Measurements from ENCODE around the gene ARFRP1. TPM values are rescaled to one million over a fixed set of nuclear protein-coding genes. Genes with fewer than 3 reads are reported as not detected.

ARFRP1 gene
- total and polyA plus RNA-seq, 2 experiments from 2014 or later, result 16.7 to 24.6 TPM

DNA sequence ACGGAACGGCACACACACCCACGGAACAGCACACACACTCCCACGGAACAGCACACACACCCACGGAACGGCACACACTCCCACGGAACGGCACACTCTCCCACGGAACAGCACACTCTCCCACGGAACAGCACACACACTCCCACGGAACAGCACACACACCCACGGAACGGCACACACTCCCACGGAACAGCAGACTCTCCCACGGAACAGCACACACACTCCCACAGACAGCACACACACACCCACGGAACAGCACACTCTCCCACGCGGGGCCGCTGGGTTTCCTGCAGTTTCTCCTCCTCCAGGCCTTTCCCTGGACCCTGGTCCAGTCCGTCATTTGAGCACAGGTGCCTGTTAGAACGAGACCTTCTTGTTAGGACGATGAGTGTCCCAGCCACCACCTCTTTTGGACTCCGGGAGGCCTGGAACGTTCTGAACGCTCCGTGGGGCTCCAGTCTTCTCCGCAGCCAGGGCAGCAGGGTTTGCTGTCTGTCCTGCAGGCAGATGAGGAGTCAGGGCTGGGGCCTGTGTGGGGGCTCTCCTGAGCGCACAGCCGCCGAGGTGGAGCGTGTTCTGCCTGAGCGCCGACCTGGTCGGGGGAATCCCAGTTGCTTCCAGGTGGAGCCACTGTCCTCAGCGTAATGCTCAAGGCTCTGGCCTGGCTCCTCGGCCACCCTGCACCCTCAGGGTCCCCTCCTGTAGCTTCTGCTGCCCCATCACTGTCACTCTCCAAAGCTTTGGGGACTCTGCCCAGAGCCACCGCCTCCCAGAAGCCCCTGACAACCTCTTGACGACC lies 28.9 kb downstream of the ARFRP1 start:
- no peak overlapping the region for H3K4me3 ChIP-seq
- no peak overlapping the region for H2AFZ ChIP-seq
- H3K9me2 ChIP-seq (ENCODE audit: insufficient read depth), result no peaks in the 10 kb centered on the region
- Mint-ChIP-seq H3K36me3 (ENCODE audit: low read depth) (peaks cover 20% of the 10 kb centered on the region), H3K4me3 (no peak overlapping the region), H3K27ac (no peak overlapping the region), H3K27me3 (ENCODE audit: insufficient read depth, low read depth, poor library complexity) (peaks cover 6% of the 10 kb centered on the region), H3K9me3 (no peaks in the 10 kb centered on the region), H3K4me1 (no peaks in the 10 kb centered on the region)
- no peak overlapping the region for H3K4me2 ChIP-seq
- no peaks in the 10 kb centered on the region for H3K4me1 ChIP-seq (ENCODE audit: insufficient read depth)
- ATAC-seq (no peak), DNase-seq (ENCODE audit: low spot score) (no peak)
- no peaks in the 10 kb centered on the region for H3K36me3 ChIP-seq (ENCODE audit: insufficient read depth)
- TF ChIP-seq ZNF331 (CRISPR knock-in tag; IDR thresholded peaks at IDR 0.05; ENCODE audit: low read depth) (no peak), POLR2AphosphoS5 (IDR thresholded peaks at IDR 0.05; ENCODE audit: low read depth) (no peak)
- no peaks in the 10 kb centered on the region for H3K79me2 ChIP-seq (replicated peaks; ENCODE audit: insufficient read depth)
- no peaks in the 10 kb centered on the region for H3F3A ChIP-seq (replicated peaks; ENCODE audit: low read depth)
- no peaks in the 10 kb centered on the region for H3K27me3 ChIP-seq (ENCODE audit: insufficient read depth)
- H3K27ac ChIP-seq (ENCODE audit: low read depth), result no peak overlapping the region
- H4K20me1 ChIP-seq (replicated peaks; ENCODE audit: insufficient read depth), result no peaks in the 10 kb centered on the region

- Histone ChIP-seq H3K36me3 (ENCODE audit: insufficient read depth) (no peaks in the 10 kb centered on the region), H3K27ac (ENCODE audit: low read depth) (no peak overlapping the region), H3K79me2 (replicated peaks; ENCODE audit: insufficient read depth) (no peaks in the 10 kb centered on the region), H3K4me1 (ENCODE audit: insufficient read depth) (no peaks in the 10 kb centered on the region), H3F3A (replicated peaks; ENCODE audit: low read depth) (no peaks in the 10 kb centered on the region), H3K4me2 (no peak overlapping the region), H2AFZ (no peak overlapping the region), H3K9me2 (ENCODE audit: insufficient read depth) (no peaks in the 10 kb centered on the region), H3K27me3 (ENCODE audit: insufficient read depth) (no peaks in the 10 kb centered on the region), H4K20me1 (replicated peaks; ENCODE audit: insufficient read depth) (no peaks in the 10 kb centered on the region), H3K4me3 (no peak overlapping the region)
- H3K36me3 Mint-ChIP-seq (ENCODE audit: low read depth), result peaks cover 22% of the 10 kb centered on the region
- ATAC-seq (no peak), DNase-seq (ENCODE audit: low spot score) (no peak)
- H3K27ac Mint-ChIP-seq, result no peak overlapping the region
- no peaks in the 10 kb centered on the region for H3K9me3 Mint-ChIP-seq
- no peak overlapping the region for H3K4me3 Mint-ChIP-seq
- H3K27me3 Mint-ChIP-seq (ENCODE audit: insufficient read depth, low read depth, poor library complexity), result peaks cover 7% of the 10 kb centered on the region
- no peaks in the 10 kb centered on the region for H3K4me1 Mint-ChIP-seq
- TF ChIP-seq STAT1 (IDR thresholded peaks at IDR 0.05; ENCODE audit: unreplicated experiment), result no peak
- no peak for TF ChIP-seq JUNB (IDR thresholded peaks at IDR 0.05; ENCODE audit: unreplicated experiment)
- TF ChIP-seq, protein P1, sequence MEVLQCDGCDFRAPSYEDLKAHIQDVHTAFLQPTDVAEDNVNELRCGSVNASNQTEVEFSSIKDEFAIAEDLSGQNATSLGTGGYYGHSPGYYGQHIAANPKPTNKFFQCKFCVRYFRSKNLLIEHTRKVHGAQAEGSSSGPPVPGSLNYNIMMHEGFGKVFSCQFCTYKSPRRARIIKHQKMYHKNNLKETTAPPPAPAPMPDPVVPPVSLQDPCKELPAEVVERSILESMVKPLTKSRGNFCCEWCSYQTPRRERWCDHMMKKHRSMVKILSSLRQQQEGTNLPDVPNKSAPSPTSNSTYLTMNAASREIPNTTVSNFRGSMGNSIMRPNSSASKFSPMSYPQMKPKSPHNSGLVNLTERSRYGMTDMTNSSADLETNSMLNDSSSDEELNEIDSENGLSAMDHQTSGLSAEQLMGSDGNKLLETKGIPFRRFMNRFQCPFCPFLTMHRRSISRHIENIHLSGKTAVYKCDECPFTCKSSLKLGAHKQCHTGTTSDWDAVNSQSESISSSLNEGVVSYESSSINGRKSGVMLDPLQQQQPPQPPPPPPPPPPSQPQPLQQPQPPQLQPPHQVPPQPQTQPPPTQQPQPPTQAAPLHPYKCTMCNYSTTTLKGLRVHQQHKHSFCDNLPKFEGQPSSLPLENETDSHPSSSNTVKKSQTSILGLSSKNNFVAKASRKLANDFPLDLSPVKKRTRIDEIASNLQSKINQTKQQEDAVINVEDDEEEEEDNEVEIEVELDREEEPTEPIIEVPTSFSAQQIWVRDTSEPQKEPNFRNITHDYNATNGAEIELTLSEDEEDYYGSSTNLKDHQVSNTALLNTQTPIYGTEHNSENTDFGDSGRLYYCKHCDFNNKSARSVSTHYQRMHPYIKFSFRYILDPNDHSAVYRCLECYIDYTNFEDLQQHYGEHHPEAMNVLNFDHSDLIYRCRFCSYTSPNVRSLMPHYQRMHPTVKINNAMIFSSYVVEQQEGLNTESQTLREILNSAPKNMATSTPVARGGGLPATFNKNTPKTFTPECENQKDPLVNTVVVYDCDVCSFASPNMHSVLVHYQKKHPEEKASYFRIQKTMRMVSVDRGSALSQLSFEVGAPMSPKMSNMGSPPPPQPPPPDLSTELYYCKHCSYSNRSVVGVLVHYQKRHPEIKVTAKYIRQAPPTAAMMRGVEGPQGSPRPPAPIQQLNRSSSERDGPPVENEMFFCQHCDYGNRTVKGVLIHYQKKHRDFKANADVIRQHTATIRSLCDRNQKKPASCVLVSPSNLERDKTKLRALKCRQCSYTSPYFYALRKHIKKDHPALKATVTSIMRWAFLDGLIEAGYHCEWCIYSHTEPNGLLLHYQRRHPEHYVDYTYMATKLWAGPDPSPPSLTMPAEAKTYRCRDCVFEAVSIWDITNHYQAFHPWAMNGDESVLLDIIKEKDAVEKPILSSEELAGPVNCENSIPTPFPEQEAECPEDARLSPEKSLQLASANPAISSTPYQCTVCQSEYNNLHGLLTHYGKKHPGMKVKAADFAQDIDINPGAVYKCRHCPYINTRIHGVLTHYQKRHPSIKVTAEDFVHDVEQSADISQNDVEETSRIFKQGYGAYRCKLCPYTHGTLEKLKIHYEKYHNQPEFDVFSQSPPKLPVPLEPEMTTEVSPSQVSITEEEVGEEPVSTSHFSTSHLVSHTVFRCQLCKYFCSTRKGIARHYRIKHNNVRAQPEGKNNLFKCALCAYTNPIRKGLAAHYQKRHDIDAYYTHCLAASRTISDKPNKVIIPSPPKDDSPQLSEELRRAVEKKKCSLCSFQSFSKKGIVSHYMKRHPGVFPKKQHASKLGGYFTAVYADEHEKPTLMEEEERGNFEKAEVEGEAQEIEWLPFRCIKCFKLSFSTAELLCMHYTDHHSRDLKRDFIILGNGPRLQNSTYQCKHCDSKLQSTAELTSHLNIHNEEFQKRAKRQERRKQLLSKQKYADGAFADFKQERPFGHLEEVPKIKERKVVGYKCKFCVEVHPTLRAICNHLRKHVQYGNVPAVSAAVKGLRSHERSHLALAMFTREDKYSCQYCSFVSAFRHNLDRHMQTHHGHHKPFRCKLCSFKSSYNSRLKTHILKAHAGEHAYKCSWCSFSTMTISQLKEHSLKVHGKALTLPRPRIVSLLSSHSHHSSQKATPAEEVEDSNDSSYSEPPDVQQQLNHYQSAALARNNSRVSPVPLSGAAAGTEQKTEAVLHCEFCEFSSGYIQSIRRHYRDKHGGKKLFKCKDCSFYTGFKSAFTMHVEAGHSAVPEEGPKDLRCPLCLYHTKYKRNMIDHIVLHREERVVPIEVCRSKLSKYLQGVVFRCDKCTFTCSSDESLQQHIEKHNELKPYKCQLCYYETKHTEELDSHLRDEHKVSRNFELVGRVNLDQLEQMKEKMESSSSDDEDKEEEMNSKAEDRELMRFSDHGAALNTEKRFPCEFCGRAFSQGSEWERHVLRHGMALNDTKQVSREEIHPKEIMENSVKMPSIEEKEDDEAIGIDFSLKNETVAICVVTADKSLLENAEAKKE (CRISPR knock-in tag; IDR thresholded peaks at IDR 0.05), result no peak
- no peak for TF ChIP-seq ZNF331 (CRISPR knock-in tag; IDR thresholded peaks at IDR 0.05; ENCODE audit: low read depth)
- no peak for TF ChIP-seq CTCF (conservative IDR thresholded peaks at IDR 0.05; ENCODE audit: low read depth in 2 of 2)
- no peak for TF ChIP-seq ZNF114 (CRISPR knock-in tag; IDR thresholded peaks at IDR 0.05)
- TF ChIP-seq EZH2phosphoT487 (IDR thresholded peaks at IDR 0.05; ENCODE audit: unreplicated experiment), result no peak
- TF ChIP-seq EZH2 (IDR thresholded peaks at IDR 0.05; ENCODE audit: low read depth, unreplicated experiment), result no peak
- no peak for TF ChIP-seq ETS1 (IDR thresholded peaks at IDR 0.05)
These were observed 29.7 kb downstream of the ARFRP1 start for GRCh38 chr20:63678071-63678470.
